Astrocyte (in vitro differentiated cells and primary cell): ENCODE results near the gene DLG1. TPM values are rescaled to one million over a fixed set of nuclear protein-coding genes. Genes with fewer than 3 reads are reported as not detected.

Experiments used
- DNase-seq: peaks from one replicate; pipeline ENCODE4 v3.0.0-alpha.2; 2010; ENCODE audit warnings: low read depth
- FAIRE-seq: peaks from 2 replicates; lab custom pipeline; 2011; peaks lifted over from hg19 to GRCh38; lab: Jason Lieb, UNC
- H2AFZ ChIP-seq: 2 replicates; pipeline ENCODE4 v1.6.0; 2012; ENCODE audit warnings: low read depth, low read length, inconsistent platforms
- H3K27ac ChIP-seq: 2 replicates; pipeline ENCODE4 v1.5.1; 2011; ENCODE audit warnings: low read depth, low read length, inconsistent platforms
- H3K27me3 ChIP-seq: 2 replicates; pipeline ENCODE4 v1.6.0; 2011; ENCODE audit warnings: low read length, inconsistent platforms; ENCODE audit not compliant: insufficient read depth
- H3K36me3 ChIP-seq: 2 replicates; pipeline ENCODE4 v1.5.1; 2011; ENCODE audit warnings: low read length, inconsistent platforms; ENCODE audit not compliant: insufficient read depth
- H3K4me1 ChIP-seq: 2 replicates; pipeline ENCODE4 v1.5.1; 2011; ENCODE audit warnings: low read length, inconsistent platforms; ENCODE audit not compliant: insufficient read depth
- H3K4me2 ChIP-seq: 2 replicates; pipeline ENCODE4 v1.6.0; 2012; ENCODE audit warnings: low read length, inconsistent platforms
- H3K4me3 ChIP-seq: 2 replicates; pipeline ENCODE4 v1.5.1; 2011; ENCODE audit warnings: low read depth, mild to moderate bottlenecking, low read length, inconsistent platforms; ENCODE audit not compliant: insufficient read depth
- H3K79me2 ChIP-seq: 2 replicates; pipeline ENCODE4 v1.6.0; 2012; ENCODE audit warnings: mild to moderate bottlenecking, low read length, inconsistent platforms; ENCODE audit not compliant: insufficient read depth
- H3K9ac ChIP-seq: 2 replicates; pipeline ENCODE4 v1.6.0; 2012; ENCODE audit warnings: mild to moderate bottlenecking, low read length, inconsistent platforms
- H3K9me3 ChIP-seq: 2 replicates; pipeline ENCODE4 v1.5.1; 2012; ENCODE audit warnings: low read depth, mild to moderate bottlenecking, low read length, inconsistent platforms; ENCODE audit not compliant: insufficient read depth
- H4K20me1 ChIP-seq: 2 replicates; pipeline ENCODE4 v1.6.0; 2012; ENCODE audit warnings: low read length, inconsistent platforms; ENCODE audit not compliant: insufficient read depth
- H3K27ac Mint-ChIP-seq: one replicate; pipeline ENCODE4 v1.8.0; 2021; ENCODE audit warnings: mild to moderate bottlenecking, mixed read lengths; ENCODE audit not compliant: unreplicated experiment
- H3K27me3 Mint-ChIP-seq: one replicate; pipeline ENCODE4 v1.8.0; 2021; ENCODE audit warnings: low read depth, mixed read lengths; ENCODE audit not compliant: unreplicated experiment
- H3K36me3 Mint-ChIP-seq: one replicate; pipeline ENCODE4 v1.8.0; 2021; ENCODE audit warnings: low read depth, mixed read lengths; ENCODE audit not compliant: unreplicated experiment
- H3K4me1 Mint-ChIP-seq: one replicate; pipeline ENCODE4 v1.8.0; 2021; ENCODE audit warnings: low read depth, mixed read lengths; ENCODE audit not compliant: unreplicated experiment
- H3K4me3 Mint-ChIP-seq: one replicate; pipeline ENCODE4 v1.8.0; 2021; ENCODE audit warnings: mild to moderate bottlenecking, moderate library complexity, mixed read lengths; ENCODE audit not compliant: unreplicated experiment
- H3K9me3 Mint-ChIP-seq: one replicate; pipeline ENCODE4 v1.8.0; 2021; ENCODE audit warnings: mild to moderate bottlenecking, mixed read lengths; ENCODE audit not compliant: unreplicated experiment
- CTCF ChIP-seq: IDR thresholded peaks from 2 replicates; pipeline ENCODE4 v1.5.1; 2011; ENCODE audit warnings: low read depth, mild to moderate bottlenecking, inconsistent platforms, low read length, moderate library complexity; ENCODE audit not compliant: insufficient read depth
- EZH2 ChIP-seq: IDR thresholded peaks from 2 replicates; pipeline ENCODE4 v1.6.1; 2012; ENCODE audit warnings: mild to moderate bottlenecking, low read length, inconsistent platforms; ENCODE audit not compliant: insufficient read depth
- total RNA-seq: library from RNA; stranded (reverse); gene quantifications from 2 replicates; pipeline ENCODE4 v1.2.1, GENCODE V29; 2021

Gene DLG1
- total RNA-seq, 1 donor from 2014 or later: 210 TPM

- Histone ChIP-seq H2AFZ (no peak overlapping the region), H3K9ac (no peak overlapping the region), H3K27me3 (no peaks in the 10 kb centered on the region), H3K79me2 (no peaks in the 10 kb centered on the region), H3K4me1 (peaks cover 2% of the 10 kb centered on the region), H3K4me2 (no peak overlapping the region), H4K20me1 (no peaks in the 10 kb centered on the region), H3K4me3 (no peak overlapping the region), H3K27ac (no peak overlapping the region), H3K9me3 (no peaks in the 10 kb centered on the region), H3K36me3 (no peaks in the 10 kb centered on the region)
- H3K36me3 Mint-ChIP-seq: peaks cover 2% of the 10 kb centered on the region
- peaks cover 6% of the 10 kb centered on the region for H3K9me3 Mint-ChIP-seq
- DNase-seq (no peak), FAIRE-seq (no peak)
- H3K27ac Mint-ChIP-seq: no peak overlapping the region
- H3K4me1 Mint-ChIP-seq: peaks cover 2% of the 10 kb centered on the region
- H3K27me3 Mint-ChIP-seq: peaks cover 37% of the 10 kb centered on the region
- TF ChIP-seq EZH2 (no peak), CTCF (no peak)
- H3K4me3 Mint-ChIP-seq: no peak overlapping the region
These were observed 289.8 kb downstream of the DLG1 start for GRCh38 chr3:197008436-197009209.

- H3K4me1 ChIP-seq: peaks cover 5% of the 10 kb centered on the region
- FAIRE-seq: no peak
These were observed 290.5 kb downstream of the DLG1 start for GRCh38 chr3:197007953-197008352.

More at GRCh38 chr3:197007953-197008352, 290.5 kb downstream of the DLG1 start:
- Histone ChIP-seq H3K4me2 (no peak overlapping the region), H4K20me1 (no peaks in the 10 kb centered on the region), H3K4me3 (no peak overlapping the region), H2AFZ (no peak overlapping the region), H3K27ac (no peak overlapping the region), H3K36me3 (no peaks in the 10 kb centered on the region), H3K9ac (no peak overlapping the region), H3K79me2 (no peaks in the 10 kb centered on the region), H3K27me3 (no peaks in the 10 kb centered on the region), H3K9me3 (no peaks in the 10 kb centered on the region)
- no peak overlapping the region for H3K27ac Mint-ChIP-seq
- no peak for DNase-seq
- H3K4me1 Mint-ChIP-seq: peaks cover 2% of the 10 kb centered on the region
- TF ChIP-seq CTCF: no peak
- no peak for TF ChIP-seq EZH2
- peaks cover 2% of the 10 kb centered on the region for H3K36me3 Mint-ChIP-seq
- H3K4me3 Mint-ChIP-seq: no peak overlapping the region
- H3K27me3 Mint-ChIP-seq: peaks cover 31% of the 10 kb centered on the region
- peaks cover 6% of the 10 kb centered on the region for H3K9me3 Mint-ChIP-seq
